ENCODE results near the gene PPIF. TPM values are rescaled to one million over a fixed set of nuclear protein-coding genes. Genes with fewer than 3 reads are reported as not detected.

Gene PPIF
- total RNA-seq, 1 donor = 39.1 TPM

DNA sequence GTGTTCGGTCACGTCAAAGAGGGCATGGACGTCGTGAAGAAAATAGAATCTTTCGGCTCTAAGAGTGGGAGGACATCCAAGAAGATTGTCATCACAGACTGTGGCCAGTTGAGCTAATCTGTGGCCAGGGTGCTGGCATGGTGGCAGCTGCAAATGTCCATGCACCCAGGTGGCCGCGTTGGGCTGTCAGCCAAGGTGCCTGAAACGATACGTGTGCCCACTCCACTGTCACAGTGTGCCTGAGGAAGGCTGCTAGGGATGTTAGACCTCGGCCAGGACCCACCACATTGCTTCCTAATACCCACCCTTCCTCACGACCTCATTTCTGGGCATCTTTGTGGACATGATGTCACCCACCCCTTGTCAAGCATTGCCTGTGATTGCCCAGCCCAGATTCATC, 6.5 kb downstream of the PPIF start:
- H3K4me1 ChIP-seq (ENCODE audit: insufficient read depth, low read length) = peaks cover 11% of the 10 kb centered on the region
- H3K9me3 ChIP-seq (ENCODE audit: low read depth, low read length) = no peaks in the 10 kb centered on the region
- peaks cover 40% of the 10 kb centered on the region for H3K79me2 ChIP-seq (ENCODE audit: insufficient read depth, low read length)
- no peak overlapping the region for H3K4me2 ChIP-seq (ENCODE audit: insufficient read depth, low read length)
- TF ChIP-seq, protein P1, sequence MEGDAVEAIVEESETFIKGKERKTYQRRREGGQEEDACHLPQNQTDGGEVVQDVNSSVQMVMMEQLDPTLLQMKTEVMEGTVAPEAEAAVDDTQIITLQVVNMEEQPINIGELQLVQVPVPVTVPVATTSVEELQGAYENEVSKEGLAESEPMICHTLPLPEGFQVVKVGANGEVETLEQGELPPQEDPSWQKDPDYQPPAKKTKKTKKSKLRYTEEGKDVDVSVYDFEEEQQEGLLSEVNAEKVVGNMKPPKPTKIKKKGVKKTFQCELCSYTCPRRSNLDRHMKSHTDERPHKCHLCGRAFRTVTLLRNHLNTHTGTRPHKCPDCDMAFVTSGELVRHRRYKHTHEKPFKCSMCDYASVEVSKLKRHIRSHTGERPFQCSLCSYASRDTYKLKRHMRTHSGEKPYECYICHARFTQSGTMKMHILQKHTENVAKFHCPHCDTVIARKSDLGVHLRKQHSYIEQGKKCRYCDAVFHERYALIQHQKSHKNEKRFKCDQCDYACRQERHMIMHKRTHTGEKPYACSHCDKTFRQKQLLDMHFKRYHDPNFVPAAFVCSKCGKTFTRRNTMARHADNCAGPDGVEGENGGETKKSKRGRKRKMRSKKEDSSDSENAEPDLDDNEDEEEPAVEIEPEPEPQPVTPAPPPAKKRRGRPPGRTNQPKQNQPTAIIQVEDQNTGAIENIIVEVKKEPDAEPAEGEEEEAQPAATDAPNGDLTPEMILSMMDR (IDR thresholded peaks at IDR 0.05; ENCODE audit: extremely low read depth, low read depth, low read length) = no peak
- H4K20me1 ChIP-seq (ENCODE audit: insufficient read depth, low read length) = peaks cover 56% of the 10 kb centered on the region
- H2AFZ ChIP-seq (ENCODE audit: low read length) = no peak overlapping the region
- no peaks in the 10 kb centered on the region for H3K27me3 ChIP-seq (ENCODE audit: insufficient read depth, low read length)
- DNase-seq (ENCODE audit: insufficient read length, low spot score, missing footprints) = no peak
- no peak overlapping the region for H3K4me3 ChIP-seq (ENCODE audit: insufficient read depth, low read length)
- no peak overlapping the region for H3K27ac ChIP-seq (ENCODE audit: low read depth, low read length)
- H3K36me3 ChIP-seq (ENCODE audit: insufficient read depth, low read length) = peaks cover 68% of the 10 kb centered on the region

DNA sequence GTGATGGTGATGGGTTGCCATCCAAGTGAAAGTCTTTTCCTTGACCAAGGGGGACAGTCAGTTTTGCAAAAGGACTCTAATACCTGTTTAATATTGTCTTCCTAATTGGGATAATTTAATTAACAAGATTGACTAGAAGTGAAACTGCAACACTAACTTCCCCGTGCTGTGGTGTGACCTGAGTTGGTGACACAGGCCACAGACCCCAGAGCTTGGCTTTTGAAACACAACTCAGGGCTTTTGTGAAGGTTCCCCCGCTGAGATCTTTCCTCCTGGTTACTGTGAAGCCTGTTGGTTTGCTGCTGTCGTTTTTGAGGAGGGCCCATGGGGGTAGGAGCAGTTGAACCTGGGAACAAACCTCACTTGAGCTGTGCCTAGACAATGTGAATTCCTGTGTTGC, 6.9 kb downstream of the PPIF start:
- Histone ChIP-seq H3K9me3 (ENCODE audit: low read depth, low read length) (no peaks in the 10 kb centered on the region), H3K79me2 (ENCODE audit: insufficient read depth, low read length) (peaks cover 36% of the 10 kb centered on the region), H3K27me3 (ENCODE audit: insufficient read depth, low read length) (no peaks in the 10 kb centered on the region), H3K4me1 (ENCODE audit: insufficient read depth, low read length) (peaks cover 7% of the 10 kb centered on the region), H3K4me2 (ENCODE audit: insufficient read depth, low read length) (no peak overlapping the region), H3K4me3 (ENCODE audit: insufficient read depth, low read length) (no peak overlapping the region), H3K27ac (ENCODE audit: low read depth, low read length) (no peak overlapping the region), H3K36me3 (ENCODE audit: insufficient read depth, low read length) (peaks cover 64% of the 10 kb centered on the region), H2AFZ (ENCODE audit: low read length) (no peak overlapping the region), H4K20me1 (ENCODE audit: insufficient read depth, low read length) (peaks cover 52% of the 10 kb centered on the region)
- TF ChIP-seq, protein P1 (IDR thresholded peaks at IDR 0.05; ENCODE audit: extremely low read depth, low read depth, low read length) = no peak
- DNase-seq (ENCODE audit: insufficient read length, low spot score, missing footprints) = no peak

DNA sequence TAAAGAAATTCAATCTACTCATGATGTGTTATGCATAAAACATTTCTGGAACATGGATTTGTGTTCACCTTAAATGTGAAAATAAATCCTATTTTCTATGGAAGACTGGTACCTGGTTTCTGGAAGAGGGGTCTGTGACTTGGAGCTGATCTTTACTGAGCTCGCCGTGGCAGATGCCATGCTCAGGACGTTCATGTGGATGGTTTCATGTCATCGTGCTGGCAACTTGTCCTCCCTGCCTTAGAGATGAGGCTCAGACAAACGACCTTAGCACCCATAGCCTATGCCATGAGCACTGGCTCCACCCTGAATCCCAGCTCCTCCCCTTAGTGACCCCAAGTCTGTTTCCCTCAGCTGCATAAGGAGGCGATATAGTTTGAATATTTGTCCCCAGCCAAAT, 7.3 kb downstream of the PPIF start:
- peaks cover 2% of the 10 kb centered on the region for H3K4me1 ChIP-seq (ENCODE audit: insufficient read depth, low read length)
- H3K27me3 ChIP-seq (ENCODE audit: insufficient read depth, low read length) = no peaks in the 10 kb centered on the region
- H3K79me2 ChIP-seq (ENCODE audit: insufficient read depth, low read length) = peaks cover 31% of the 10 kb centered on the region
- DNase-seq (ENCODE audit: insufficient read length, low spot score, missing footprints) = no peak
- H2AFZ ChIP-seq (ENCODE audit: low read length) = no peak overlapping the region
- H3K36me3 ChIP-seq (ENCODE audit: insufficient read depth, low read length) = peaks cover 59% of the 10 kb centered on the region
- peaks cover 47% of the 10 kb centered on the region for H4K20me1 ChIP-seq (ENCODE audit: insufficient read depth, low read length)
- no peak overlapping the region for H3K27ac ChIP-seq (ENCODE audit: low read depth, low read length)
- no peak overlapping the region for H3K4me3 ChIP-seq (ENCODE audit: insufficient read depth, low read length)
- TF ChIP-seq, protein P1 (IDR thresholded peaks at IDR 0.05; ENCODE audit: extremely low read depth, low read depth, low read length) = no peak
- H3K9me3 ChIP-seq (ENCODE audit: low read depth, low read length) = no peaks in the 10 kb centered on the region
- H3K4me2 ChIP-seq (ENCODE audit: insufficient read depth, low read length) = no peak overlapping the region

DNA sequence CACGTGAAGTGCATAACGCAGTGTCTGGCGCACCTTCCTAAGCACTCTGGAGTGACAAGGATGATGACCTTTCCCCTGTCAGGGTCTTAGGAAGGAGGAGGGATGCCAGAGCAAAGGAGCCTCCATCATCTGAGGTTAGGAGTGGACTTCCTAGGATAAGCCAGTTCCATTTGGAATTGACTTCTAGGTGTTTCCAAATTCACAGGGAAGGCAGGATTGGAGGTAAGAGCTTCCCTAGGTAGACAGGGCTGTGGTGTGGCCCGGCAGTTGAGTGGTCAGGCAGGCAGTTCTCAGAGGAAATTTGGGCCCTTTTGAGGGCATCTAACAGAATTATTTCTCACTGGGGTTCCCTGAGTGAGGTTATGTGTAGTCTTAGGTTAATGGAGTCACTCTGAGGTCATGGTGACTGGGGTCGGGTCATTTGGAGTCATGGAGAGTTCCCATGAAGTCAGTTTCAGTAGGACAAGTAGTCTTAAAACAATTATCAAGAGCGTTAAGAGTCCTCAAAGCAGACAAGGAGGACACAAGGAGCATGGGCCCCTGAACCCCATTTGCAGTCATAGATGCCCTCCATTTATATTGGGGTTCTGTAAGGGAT, 8.2 kb downstream of the PPIF start:
- Histone ChIP-seq H2AFZ (ENCODE audit: low read length) (no peak overlapping the region), H3K27me3 (ENCODE audit: insufficient read depth, low read length) (no peaks in the 10 kb centered on the region), H4K20me1 (ENCODE audit: insufficient read depth, low read length) (peaks cover 38% of the 10 kb centered on the region), H3K4me2 (ENCODE audit: insufficient read depth, low read length) (no peak overlapping the region), H3K4me1 (ENCODE audit: insufficient read depth, low read length) (no peaks in the 10 kb centered on the region), H3K36me3 (ENCODE audit: insufficient read depth, low read length) (peaks cover 50% of the 10 kb centered on the region), H3K27ac (ENCODE audit: low read depth, low read length) (no peak overlapping the region), H3K4me3 (ENCODE audit: insufficient read depth, low read length) (no peak overlapping the region), H3K9me3 (ENCODE audit: low read depth, low read length) (no peaks in the 10 kb centered on the region), H3K79me2 (ENCODE audit: insufficient read depth, low read length) (peaks cover 22% of the 10 kb centered on the region)
- DNase-seq (ENCODE audit: insufficient read length, low spot score, missing footprints) = no peak
- TF ChIP-seq, protein P1 (IDR thresholded peaks at IDR 0.05; ENCODE audit: extremely low read depth, low read depth, low read length) = no peak

All from osteoblast (primary cell).